Liver (tissue), 3 donors: ENCODE measurements around the gene UBE2D4.

Experiments used
- RXRA ChIP-seq, 2 donors: IDR thresholded peaks; 2 replicates each; pipeline ENCODE4 v1.6.1; 2017 to 2018; ENCODE audit warnings: antibody characterized with exemption in 2 of 2, mild to moderate bottlenecking in 1 of 2
- TF ChIP-seq, protein P1 (sequence below): fragments of 150-350 bp; IDR thresholded peaks from 2 replicates; pipeline ENCODE4 v1.5.1; 2017; ENCODE audit warnings: improper control_type of control experiment, low read depth, low read length; ENCODE audit not compliant: missing input control
- donor health status: healthy.
- donor health status: healthy.

DNA sequence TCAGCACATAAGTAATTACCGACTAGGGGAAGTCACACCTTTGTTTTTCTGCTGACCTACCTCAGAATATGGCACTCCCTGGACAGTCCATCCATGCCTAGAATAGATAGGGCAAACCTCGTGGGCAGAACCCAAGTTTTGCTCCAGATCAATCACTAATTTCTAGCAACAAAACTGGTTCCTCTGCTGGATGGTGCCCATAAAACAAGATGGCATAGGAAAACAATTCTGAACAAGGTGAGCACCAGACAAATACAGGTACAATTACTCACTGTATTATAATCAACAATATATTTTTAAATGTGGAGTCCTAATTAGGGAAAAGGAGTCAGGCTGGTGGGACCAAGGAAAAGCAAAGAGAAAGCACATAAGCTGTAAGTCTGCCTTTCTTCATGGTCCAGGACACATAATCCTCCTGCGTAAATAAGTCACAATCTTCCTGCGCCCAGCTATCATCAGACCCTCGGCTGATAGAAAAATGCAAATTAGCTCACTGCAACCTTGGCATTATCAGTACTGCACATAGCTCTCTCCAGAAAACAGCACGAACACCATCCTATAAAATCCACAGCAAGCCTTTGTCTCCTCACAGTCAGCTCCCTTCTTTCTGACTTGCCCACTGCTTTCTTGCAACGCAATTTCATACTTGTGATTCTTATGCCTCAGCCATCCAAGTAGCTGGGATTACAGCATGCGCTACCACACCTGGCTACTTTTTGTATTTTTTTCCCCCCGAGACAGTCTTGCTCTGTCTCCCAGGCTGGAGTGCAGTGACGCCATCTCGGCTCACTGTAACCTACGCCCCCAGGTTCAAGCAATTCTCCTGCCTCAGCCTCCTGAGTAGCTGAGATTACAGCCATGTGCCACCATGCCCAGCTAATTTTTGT, 34.9 kb upstream of the UBE2D4 start:
- TF ChIP-seq, protein P1, sequence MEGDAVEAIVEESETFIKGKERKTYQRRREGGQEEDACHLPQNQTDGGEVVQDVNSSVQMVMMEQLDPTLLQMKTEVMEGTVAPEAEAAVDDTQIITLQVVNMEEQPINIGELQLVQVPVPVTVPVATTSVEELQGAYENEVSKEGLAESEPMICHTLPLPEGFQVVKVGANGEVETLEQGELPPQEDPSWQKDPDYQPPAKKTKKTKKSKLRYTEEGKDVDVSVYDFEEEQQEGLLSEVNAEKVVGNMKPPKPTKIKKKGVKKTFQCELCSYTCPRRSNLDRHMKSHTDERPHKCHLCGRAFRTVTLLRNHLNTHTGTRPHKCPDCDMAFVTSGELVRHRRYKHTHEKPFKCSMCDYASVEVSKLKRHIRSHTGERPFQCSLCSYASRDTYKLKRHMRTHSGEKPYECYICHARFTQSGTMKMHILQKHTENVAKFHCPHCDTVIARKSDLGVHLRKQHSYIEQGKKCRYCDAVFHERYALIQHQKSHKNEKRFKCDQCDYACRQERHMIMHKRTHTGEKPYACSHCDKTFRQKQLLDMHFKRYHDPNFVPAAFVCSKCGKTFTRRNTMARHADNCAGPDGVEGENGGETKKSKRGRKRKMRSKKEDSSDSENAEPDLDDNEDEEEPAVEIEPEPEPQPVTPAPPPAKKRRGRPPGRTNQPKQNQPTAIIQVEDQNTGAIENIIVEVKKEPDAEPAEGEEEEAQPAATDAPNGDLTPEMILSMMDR: no peak
- TF ChIP-seq RXRA (IDR thresholded peaks at IDR 0.05): no peak
